GM12874 (cell line): ENCODE data around the gene INVS.

ENCODE experiments used
- CTCF ChIP-seq: IDR thresholded peaks from 2 replicates; pipeline ENCODE4 v1.5.1; 2011; ENCODE audit warnings: low read depth, mild to moderate bottlenecking, control low read depth, low read length, moderate library complexity; ENCODE audit not compliant: insufficient read depth

Gene INVS

GRCh38 chr9:100063185-100063584 is 35.9 kb upstream of the INVS start:
- no peak for TF ChIP-seq CTCF

GRCh38 chr9:100064872-100065581 is 34.0 kb upstream of the INVS start:
- TF ChIP-seq CTCF: no peak

- no peak for TF ChIP-seq CTCF
Measured at GRCh38 chr9:100066539-100066938, 32.5 kb upstream of the INVS start.

DNA sequence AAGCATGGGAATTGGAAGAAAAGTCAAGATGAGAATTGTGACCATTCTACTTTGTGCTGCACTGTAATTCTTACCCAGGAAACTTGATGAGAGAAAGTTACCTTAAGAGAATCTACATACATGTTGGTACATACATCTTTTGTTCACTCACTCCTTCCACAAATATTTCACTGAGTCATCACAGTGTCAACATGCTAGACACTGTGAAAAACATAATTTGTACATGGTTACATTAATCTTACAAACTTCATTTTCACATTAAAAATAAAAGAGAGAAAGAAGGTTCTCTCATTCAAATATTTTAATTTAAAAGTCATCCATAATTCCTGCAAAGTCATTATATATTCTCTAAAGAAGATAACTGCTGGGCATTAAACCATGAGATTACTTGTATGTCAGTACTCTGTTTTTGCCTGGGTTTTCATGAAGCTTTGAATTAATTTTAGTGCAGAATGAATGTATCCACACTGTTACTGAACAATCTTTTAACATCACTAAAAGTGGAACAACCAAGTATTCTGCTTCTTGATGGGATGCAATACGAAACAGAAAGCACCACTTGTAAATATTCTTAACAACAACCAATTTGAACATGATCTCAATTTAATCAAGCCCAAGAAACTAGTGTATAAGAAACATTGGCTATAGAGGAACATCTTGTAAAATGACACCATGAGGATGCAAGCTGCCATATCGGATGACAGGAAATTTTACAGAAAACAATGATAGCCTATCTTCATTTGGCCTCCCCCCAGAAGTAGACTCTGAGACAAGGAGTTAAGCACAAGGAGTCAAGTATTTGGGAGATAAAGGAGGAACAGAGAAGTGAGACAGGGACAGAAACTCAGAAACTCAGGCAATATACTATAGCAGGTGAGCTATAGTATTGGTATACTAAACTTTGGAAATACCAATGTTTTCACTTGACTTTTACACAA is 28.7 kb upstream of the INVS start:
- no peak for TF ChIP-seq CTCF

DNA sequence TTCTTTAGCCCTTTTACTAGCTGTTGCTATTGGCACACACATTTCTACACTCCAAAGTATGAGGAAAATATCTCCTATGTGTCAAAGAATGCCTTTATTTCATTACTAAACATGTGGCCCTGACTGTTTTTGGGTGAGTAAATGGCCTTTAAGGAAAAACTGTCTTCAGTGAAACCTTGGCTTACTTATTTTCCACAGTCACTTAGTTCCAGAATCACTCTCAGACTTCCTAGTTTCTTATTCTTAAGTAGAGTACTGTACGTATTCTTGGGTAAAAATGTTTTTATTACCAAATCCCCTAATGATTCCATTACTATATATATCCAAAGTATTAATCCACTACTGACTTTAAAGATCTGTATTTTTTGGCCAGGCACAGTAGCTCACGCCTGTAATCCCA is 27.8 kb upstream of the INVS start:
- no peak for TF ChIP-seq CTCF

DNA sequence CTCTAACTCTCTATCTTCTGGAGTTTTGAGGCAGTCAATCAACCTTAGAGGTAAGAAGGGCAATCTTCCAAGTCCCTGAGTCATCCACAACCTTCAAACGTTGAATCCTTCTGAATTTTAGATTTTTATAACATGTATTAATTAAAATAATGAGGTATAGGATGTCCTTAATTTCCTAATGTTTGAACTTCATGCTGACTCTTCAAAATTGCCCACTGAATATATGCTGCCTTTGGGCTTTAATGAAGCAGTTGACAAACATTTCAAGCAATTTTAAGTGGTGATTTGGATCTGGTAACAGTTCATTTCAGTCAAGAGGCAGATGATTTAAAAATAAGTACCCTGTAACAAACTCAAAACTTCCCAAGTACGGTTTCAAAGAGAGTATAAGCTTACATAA is 26.2 kb upstream of the INVS start:
- no peak for TF ChIP-seq CTCF

GRCh38 chr9:100074093-100074492 is 24.9 kb upstream of the INVS start:
- TF ChIP-seq CTCF: no peak
